ENCODE results near the gene HYDIN.
A peak's percentile ranks its signal among the peaks of the same experiment; 100 is the strongest.
"Not testable (repeated sequence)": the region's sequence is repeated elsewhere in the genome, so short reads cannot be mapped to it uniquely, and the experiment has no call there.

HYDIN gene

GRCh38 chr16:70935325-70935724 is 295.2 kb downstream of the HYDIN start:
- DNase-seq; intact Hi-C loops (cut with DNase I): not testable (repeated sequence)

DNA sequence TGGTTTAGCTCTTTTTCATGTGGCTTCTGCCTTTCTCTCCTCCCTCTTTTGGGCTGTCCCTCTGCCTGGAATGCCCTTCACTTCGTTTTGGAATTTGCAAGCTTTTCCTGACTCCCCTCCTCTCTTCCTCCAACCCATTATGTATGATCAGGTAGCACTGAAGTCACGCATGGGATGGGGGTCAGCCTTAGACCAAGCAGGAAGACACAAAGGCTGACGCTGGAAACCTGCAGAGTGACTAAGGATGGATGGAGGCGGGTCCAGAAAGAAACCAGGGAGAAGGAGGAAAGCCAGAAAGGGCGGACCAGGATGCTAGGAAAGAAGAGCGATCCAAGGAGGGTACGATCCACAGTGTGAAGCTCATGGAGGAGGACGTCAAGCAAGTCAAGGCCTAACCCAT is 296.8 kb downstream of the HYDIN start:
- DNase-seq; intact Hi-C loops (cut with DNase I): not testable (repeated sequence)

GRCh38 chr16:70930757-70931156 is 299.8 kb downstream of the HYDIN start:
- intact Hi-C loops (cut with DNase I); DNase-seq: not testable (repeated sequence)

- peak in 23 of 42 donors; percentile 4 to 48 (median 19) for DNase-seq
Observed at GRCh38 chr16:70922164-70922563, 308.4 kb downstream of the HYDIN start.

GRCh38 chr16:70920661-70921060 is 309.9 kb downstream of the HYDIN start:
- intact Hi-C loops (cut with DNase I); DNase-seq: not testable (repeated sequence)

More at GRCh38 chr16:70922164-70922563, 308.4 kb downstream of the HYDIN start:
- intact Hi-C loops (cut with DNase I): not testable (repeated sequence)

GRCh38 chr16:70888208-70888607 is 342.3 kb downstream of the HYDIN start:
- intact Hi-C loops (cut with DNase I); DNase-seq: not testable (repeated sequence)

- intact Hi-C loops (cut with DNase I): not testable (repeated sequence)
Observed at GRCh38 chr16:70884652-70885051, 345.9 kb downstream of the HYDIN start.

GRCh38 chr16:70882311-70882710 is 348.2 kb downstream of the HYDIN start:
- DNase-seq; intact Hi-C loops (cut with DNase I): not testable (repeated sequence)

More at GRCh38 chr16:70884652-70885051, 345.9 kb downstream of the HYDIN start:
- DNase-seq: not testable (repeated sequence)

DNA sequence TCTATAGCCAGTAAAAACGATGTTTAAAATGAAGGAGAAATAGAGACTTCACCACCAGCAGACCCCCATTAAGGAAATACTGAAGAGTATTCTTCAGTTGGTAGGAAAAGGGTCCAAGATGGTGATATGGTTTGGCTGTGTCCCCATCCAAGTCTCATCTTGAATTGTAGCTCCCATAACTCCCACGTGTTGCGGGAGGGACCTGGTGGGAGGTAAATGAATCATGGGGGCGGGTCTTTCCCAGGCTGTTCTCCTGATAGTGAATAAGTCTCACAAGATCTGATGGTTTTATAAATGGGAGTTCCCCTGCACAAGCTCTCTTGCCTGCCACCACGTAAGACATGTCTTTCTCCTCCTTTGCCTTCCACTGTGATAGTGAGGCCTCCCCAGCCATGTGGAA is 352.6 kb downstream of the HYDIN start:
- DNase-seq; intact Hi-C loops (cut with DNase I): not testable (repeated sequence)

DNA sequence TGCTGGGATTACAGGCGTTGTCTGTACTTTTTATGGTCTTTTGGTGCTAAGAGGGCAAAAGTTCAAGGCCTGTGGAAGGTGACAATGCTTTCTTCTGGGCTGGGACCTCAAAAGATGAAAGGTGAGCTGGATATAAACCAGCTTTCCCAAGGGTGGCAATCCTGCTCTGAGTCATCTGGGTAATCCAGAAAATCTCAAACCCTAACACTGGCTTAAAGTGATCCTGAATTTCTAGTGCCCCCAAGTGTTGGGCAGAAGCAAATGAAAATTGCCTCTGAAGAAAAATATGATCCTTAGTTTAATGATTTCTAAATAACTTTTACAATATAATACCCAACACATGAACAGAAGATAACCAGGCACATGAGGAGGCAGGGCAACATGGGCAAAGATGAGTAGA is 354.1 kb downstream of the HYDIN start:
- intact Hi-C loops (cut with DNase I): not testable (repeated sequence)

DNA sequence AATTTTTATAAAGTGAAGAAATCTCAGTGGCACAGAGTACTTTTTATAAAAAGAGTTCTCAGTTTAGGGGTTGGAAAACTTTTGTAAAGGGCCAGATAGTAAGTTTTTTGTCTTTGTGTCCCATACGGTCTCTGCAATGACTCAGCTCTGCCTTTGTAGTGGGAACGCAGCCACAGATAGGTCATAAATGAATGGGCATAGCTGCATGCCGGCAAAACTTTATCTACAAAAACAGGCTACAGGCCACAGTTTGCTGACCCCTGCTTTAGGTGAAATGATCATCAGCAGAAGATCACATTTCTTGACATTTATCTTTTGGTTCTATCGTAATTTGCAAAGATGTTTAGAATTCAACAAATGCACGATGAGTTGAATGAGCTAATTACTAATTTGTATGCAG is 365.8 kb downstream of the HYDIN start:
- intact Hi-C loops (cut with DNase I); DNase-seq: not testable (repeated sequence)

More for the DNA sequence above, 354.1 kb downstream of the HYDIN start:
- not testable (repeated sequence) for DNase-seq

DNA sequence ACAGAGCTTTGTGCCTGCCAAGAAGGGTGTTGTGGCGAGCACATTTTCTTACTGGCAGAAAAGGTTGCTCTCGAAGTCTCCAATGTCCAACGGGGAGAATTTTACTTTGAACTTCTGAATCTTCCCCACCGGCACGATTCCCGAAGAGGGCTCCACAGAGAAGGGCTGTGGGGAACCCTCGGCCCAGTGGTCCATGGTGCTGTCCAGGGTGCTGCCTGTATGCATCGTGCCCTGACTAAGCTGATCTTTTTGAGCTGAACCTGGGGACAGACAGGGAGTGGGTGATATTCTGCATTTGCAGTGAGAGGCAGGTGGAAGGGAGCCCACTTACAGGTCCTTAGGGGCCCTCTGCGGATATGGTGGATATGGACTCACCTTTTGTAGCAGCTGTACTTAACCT is 368.5 kb downstream of the HYDIN start:
- DNase-seq; intact Hi-C loops (cut with DNase I): not testable (repeated sequence)

GRCh38 chr16:70851299-70851698 is 379.2 kb downstream of the HYDIN start:
- DNase-seq; intact Hi-C loops (cut with DNase I): not testable (repeated sequence)

DNA sequence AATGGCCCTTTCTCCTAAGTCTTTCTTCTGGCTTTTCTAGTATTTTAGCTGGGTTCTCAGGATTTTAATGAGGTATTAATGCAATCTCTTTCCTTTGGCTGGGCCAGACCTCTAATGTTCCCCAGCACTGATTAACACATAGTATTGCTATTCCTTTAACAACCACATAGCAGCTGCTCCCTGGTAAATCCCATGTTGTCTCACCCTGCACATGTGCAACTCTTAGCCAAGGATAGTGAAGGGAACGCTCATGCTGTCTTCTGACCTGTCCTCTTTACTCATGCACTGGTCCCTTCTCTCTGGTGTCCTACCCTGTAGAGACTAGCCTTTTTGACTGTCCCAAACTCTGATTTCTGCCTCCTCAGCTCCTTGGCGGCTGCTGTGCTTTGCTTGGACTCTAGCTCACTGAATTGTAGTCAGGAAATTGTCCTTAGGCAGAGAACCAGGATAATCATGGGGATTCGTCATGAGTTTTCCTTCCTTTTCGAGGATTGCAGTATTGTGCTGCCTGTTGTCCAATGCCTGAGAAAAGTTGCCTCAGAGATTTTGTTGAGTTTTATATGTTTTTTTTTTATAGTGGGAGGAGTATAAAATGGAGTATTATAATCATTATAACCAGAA is 406.9 kb downstream of the HYDIN start:
- intact Hi-C loops (cut with DNase I); DNase-seq: not testable (repeated sequence)

DNA sequence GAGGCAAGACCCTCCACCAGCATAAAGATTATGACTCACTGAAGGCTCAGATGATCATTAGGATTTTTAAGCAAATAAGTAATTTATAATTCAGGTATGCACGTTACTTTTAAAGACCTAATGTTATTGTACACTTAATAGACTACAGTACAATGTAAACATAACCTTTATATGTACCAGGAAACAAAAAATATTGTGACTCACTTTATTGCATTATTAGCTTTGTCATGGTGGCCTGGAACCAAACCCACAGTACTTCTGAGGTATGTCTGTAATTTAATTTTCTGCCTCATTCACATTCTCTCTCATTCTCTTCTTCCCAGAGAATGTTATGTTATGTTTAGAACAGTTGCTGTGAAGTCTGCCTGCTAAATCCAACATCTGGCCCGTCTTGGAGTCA is 407.8 kb downstream of the HYDIN start:
- intact Hi-C loops (cut with DNase I); DNase-seq: not testable (repeated sequence)

DNA sequence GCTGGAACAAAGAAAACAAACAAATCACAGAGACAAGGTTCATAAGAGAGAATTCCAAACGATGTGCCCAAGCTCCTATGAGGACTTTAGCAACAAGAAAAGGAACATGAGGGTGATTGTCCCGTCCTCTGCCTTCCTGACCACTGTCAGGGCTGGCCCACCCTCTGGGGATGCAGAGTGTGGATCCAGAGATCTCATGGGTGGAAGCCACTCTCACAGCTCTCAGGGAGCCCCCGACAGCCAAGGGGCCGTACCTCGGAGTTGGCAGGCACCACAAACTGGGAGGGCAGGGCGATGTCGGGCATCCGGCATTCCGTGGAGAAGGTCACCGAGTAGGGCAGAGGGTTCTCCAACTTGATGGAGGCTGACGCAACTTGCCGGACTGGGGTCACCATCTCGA is 412.4 kb downstream of the HYDIN start:
- DNase-seq; intact Hi-C loops (cut with DNase I): not testable (repeated sequence)

GRCh38 chr16:70809392-70810060 is 421.0 kb downstream of the HYDIN start:
- no peak for DNase-seq
- intact Hi-C loops (cut with DNase I): no loop called here

- DNase-seq: no peak
- intact Hi-C loops (cut with DNase I): no loop called here
Observed at GRCh38 chr16:70808371-70808770, 422.2 kb downstream of the HYDIN start.

DNA sequence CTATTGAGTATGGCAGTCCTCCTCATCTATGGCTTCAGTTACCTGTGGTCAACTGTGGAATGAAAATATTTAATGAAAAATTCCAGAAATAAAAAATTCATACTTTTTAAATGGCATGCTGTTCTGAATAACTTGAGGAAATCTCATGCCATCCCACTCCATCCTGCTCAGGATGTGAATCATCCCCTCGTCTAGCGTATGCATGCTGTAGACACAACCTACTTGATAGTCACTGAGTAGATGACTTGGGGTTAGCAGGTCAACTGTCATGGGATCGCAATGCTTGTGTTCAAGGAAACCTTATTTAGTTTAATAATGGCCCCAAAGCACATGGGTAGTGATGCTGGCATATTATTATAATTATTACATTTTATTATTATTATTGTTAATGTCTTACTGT is 424.7 kb downstream of the HYDIN start:
- intact Hi-C loops (cut with DNase I): no loop called here
- DNase-seq: peak in 5 of 42 donors; percentile 12 to 36 (median 23)

- intact Hi-C loops (cut with DNase I): no loop called here
- no peak for DNase-seq
Observed at GRCh38 chr16:70805380-70805779, 425.1 kb downstream of the HYDIN start.
